Lower leg skin (tissue), 4 donors: ENCODE results near the gene CCDC197. TPM values are rescaled to one million over a fixed set of nuclear protein-coding genes. Genes with fewer than 3 reads are reported as not detected.

Source experiments
- DNase-seq, 2 donors: peaks; one replicate each; pipeline ENCODE4 v3.0.0-alpha.2; 2019; ENCODE audit warnings: low spot score in 2 of 2
- H3K4me3 ChIP-seq: fragments of 200-600 bp; sonication (generic); 2 replicates; pipeline ENCODE4 v1.5.1; 2017; ENCODE audit warnings: mild to moderate bottlenecking, low read depth; ENCODE audit not compliant: poor library complexity, severe bottlenecking
- POLR2A ChIP-seq, 2 donors: fragments of 450-650 bp; IDR thresholded peaks; one replicate each; pipeline ENCODE4 v1.6.1; 2016 to 2017; ENCODE audit warnings: antibody characterized with exemption in 2 of 2, mild to moderate bottlenecking in 1 of 2, moderate library complexity in 1 of 2
- WGBS, 2 donors: methylation state at CpG; one replicate each; pipeline ENCODE4 v1.1.5; 2018; 5-methylcytosine and 5-hydroxymethylcytosine counted together
- intact Hi-C: fragments of 100-400 bp; cut with DNase I; formaldehyde crosslinking; loops from one replicate; pipeline ENCODE4 v1.15.0; 2023; ENCODE audit warnings: low total_unique reads
- total RNA-seq, 4 donors: library from RNA; depleted of rRNA; stranded (reverse); fragments of >200 nt; gene quantifications; one replicate each; pipeline ENCODE4 v1.1.0, GENCODE V29; 2016
- TF ChIP-seq, protein P1 (sequence below), 3 donors: fragments of 450-650 bp; IDR thresholded peaks; one replicate each; pipeline ENCODE4 v1.5.1; 2016; ENCODE audit warnings: antibody characterized with exemption in 3 of 3, mild to moderate bottlenecking in 3 of 3, moderate library complexity in 2 of 3

The CCDC197 gene
- total RNA-seq, 4 donors from 2014 or later: not detected

DNA sequence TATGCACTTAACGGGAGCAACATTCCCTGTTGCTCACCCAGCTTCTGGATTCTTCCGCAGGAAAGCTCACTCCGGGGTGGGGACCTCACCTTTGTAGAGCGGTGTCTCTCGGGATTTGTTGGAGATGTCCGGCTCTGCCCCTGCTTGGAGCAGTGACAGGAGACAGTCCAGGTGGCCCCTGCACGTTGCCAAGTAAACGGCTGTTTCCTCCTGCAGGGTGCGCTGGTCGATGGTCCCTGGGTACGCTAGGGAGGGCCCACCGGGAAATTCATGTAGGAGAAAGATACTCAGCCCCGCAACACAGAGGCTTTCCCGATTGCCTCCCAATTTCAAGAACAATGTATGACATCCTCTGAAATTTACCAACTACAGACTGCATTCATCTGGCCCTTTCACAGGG is 43.8 kb upstream of the CCDC197 start:
- no peak for DNase-seq
- TF ChIP-seq, protein P1, sequence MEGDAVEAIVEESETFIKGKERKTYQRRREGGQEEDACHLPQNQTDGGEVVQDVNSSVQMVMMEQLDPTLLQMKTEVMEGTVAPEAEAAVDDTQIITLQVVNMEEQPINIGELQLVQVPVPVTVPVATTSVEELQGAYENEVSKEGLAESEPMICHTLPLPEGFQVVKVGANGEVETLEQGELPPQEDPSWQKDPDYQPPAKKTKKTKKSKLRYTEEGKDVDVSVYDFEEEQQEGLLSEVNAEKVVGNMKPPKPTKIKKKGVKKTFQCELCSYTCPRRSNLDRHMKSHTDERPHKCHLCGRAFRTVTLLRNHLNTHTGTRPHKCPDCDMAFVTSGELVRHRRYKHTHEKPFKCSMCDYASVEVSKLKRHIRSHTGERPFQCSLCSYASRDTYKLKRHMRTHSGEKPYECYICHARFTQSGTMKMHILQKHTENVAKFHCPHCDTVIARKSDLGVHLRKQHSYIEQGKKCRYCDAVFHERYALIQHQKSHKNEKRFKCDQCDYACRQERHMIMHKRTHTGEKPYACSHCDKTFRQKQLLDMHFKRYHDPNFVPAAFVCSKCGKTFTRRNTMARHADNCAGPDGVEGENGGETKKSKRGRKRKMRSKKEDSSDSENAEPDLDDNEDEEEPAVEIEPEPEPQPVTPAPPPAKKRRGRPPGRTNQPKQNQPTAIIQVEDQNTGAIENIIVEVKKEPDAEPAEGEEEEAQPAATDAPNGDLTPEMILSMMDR (IDR thresholded peaks at IDR 0.05): no peak
- TF ChIP-seq POLR2A (IDR thresholded peaks at IDR 0.05): no peak
- intact Hi-C loops: no loop called here
- 76 to 77% methylated on average over 14 of the region's 14 CpGs for WGBS, 2 donors
- no peak overlapping the region for H3K4me3 ChIP-seq

DNA sequence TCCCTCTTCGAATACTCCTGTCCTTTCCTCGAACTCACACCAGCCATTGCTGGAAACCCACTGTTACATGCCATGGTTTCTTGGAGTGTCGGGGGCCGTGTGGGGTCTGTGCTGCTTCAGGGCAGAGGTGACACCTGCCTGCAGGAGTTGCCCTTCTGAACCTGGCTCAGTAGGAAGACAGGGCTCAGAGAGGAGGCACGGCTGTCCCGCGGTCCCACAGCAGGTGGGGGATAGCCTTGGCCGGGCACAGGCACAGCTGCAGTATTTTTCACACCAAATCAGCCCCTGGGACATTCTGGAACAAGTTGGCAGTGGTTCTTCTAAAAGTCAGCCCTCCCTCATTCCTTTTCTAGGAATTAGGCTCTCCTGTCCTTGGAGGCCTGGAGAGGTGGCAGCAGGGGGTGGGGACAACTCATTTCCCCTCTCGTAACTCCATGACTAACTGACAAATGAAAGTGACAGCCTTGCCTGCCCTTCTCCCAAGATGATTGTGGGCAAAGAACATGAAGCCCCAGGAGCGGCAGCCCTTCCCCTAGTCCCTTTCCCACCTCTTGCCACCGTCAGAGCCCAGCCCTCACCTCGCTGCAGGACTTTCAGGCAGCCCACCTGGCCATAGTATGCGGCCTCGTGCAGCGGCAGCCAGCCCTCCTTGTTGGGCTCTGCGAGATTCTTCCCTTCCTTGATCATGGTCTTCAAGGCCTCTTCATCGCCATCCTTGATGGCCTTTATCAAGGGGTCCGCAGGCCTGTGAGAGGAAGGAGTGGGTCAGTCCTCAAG is 43.2 kb upstream of the CCDC197 start:
- DNase-seq: no peak
- TF ChIP-seq, protein P1 (IDR thresholded peaks at IDR 0.05): no peak
- no peak for TF ChIP-seq POLR2A (IDR thresholded peaks at IDR 0.05)
- H3K4me3 ChIP-seq: no peak overlapping the region
- intact Hi-C loops: no loop called here
- 84 to 87% methylated on average over 18 of the region's 18 CpGs for WGBS, 2 donors

DNA sequence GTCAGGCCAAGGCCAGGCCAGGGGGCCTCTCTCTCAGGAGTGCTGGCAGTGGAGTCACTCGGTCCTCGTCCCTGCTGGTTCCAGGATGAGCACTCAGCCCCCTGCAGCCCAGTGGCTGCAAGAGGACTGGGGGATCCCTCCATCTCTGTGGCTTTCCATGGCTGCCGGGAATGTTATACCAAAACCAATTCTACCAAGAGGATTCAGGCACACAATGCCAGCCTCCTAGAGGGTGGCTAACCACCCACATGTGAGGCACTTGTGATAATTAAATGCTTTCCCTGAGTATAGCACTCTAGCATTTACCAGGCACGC is 42.6 kb upstream of the CCDC197 start:
- intact Hi-C loops: no loop called here
- no peak for DNase-seq
- TF ChIP-seq, protein P1 (IDR thresholded peaks at IDR 0.05): no peak
- no peak for TF ChIP-seq POLR2A (IDR thresholded peaks at IDR 0.05)
- H3K4me3 ChIP-seq: no peak overlapping the region
- WGBS, 2 donors: 91 to 97% methylated on average over 4 of the region's 4 CpGs

DNA sequence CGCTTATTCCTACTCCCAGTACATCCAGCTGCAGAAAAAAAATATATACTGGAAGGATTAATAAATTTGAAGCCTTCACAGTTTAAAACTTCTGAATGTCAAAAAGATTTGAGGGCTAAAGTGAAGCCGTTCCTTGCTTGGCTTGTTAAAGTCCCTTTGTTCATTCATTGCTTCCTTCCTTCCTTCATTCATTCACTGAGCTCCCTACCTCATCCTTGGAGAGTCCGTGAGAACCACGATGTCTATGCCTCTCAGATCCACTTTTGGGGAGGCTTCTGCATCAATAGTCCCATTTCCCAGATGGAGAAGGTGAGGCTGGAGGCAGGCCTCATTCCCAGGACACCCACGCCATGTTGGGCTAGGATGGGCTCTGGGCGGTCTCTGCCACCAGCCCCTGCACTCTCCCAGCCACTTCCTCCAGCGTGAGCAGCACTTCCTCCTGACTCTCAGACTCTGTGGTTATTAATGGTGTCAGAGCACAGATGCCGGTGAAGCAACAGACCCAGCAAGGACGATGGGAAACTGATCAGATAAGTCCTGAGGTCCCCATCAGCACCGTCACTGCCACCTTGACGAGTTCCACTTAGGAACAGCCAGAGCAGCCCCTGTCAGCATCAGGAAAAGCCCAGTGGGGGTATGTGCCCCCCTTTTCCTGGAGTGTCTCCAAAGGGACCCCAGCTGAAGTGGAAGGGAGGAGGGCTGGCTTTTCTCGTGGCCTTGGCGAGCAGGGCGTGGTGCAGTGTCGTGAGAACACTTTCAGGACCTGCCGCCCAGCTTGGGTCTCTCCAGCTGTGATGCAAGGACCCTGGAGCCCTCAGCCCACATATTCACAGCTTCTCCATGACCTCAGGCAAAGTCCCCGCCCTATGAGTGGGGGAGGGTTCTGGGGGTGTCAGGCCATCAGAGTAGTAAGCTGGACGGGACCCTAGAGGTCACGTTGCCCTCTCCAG is 41.9 kb upstream of the CCDC197 start:
- intact Hi-C loops: no loop called here
- no peak for TF ChIP-seq POLR2A (IDR thresholded peaks at IDR 0.05)
- TF ChIP-seq, protein P1 (IDR thresholded peaks at IDR 0.05): no peak
- no peak for DNase-seq
- no peak overlapping the region for H3K4me3 ChIP-seq
- 63 to 64% methylated on average over 19 of the region's 19 CpGs for WGBS, 2 donors

DNA sequence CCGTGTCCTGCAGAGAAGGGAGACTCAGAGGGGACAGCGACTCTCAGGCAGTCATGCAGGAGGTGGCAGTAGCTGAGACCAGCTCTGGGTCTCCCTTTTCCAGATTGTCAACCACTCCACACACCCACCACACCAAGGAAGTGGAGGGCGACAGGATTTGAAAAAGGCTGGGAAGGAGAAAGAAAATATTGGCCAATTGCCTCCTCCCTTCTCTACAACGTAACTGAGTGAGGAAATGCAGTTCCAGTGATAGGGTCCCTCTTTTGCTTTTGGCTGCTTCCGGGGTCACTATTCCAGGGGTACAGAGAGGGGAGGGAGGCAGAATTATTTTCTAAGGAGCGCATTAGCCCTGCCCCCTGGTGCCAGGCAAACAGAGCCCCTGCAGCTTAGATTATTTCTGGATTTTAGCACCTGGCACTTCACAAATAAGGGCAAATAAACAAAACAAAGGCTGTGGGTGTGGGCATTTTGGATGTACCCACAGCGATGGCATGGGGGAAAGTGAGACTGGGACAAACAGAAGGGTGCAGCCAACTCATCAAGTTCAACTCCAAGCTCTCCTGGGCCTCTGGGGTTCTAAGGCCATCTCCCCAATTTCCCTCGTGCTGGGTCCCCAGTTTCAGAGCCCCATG is 41.1 kb upstream of the CCDC197 start:
- no peak for TF ChIP-seq POLR2A (IDR thresholded peaks at IDR 0.05)
- TF ChIP-seq, protein P1 (IDR thresholded peaks at IDR 0.05): no peak
- intact Hi-C loops: no loop called here
- H3K4me3 ChIP-seq: no peak overlapping the region
- no peak for DNase-seq
- WGBS, 2 donors: 61 to 65% methylated on average over 8 of the region's 8 CpGs
